Measurements from ENCODE around the gene DSCAM.
A peak's percentile ranks its signal among the peaks of the same experiment; 100 is the strongest.

The DSCAM gene

DNA sequence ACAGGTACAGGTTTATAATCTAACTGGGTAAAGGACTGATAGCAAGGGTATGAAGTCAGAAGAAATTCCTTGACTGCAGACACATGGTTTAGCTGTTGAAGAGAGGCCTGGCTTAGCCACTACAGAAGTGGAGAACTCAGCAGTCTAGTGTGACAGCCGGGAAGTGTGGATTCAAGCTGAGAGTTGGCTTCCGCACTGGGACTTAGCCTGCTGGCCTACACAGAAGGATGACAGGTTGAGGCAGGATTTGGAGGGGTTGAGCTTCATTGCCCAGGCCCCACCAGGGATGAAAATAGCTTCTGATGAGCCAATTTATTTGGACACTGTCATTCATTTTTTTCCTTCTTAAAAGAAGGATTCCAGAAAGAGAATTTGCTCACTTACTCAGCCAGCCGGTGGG is 695.3 kb downstream of the DSCAM start:
- no peak for DNase-seq (ENCODE audit: low read depth)
- TF ChIP-seq, protein P1, sequence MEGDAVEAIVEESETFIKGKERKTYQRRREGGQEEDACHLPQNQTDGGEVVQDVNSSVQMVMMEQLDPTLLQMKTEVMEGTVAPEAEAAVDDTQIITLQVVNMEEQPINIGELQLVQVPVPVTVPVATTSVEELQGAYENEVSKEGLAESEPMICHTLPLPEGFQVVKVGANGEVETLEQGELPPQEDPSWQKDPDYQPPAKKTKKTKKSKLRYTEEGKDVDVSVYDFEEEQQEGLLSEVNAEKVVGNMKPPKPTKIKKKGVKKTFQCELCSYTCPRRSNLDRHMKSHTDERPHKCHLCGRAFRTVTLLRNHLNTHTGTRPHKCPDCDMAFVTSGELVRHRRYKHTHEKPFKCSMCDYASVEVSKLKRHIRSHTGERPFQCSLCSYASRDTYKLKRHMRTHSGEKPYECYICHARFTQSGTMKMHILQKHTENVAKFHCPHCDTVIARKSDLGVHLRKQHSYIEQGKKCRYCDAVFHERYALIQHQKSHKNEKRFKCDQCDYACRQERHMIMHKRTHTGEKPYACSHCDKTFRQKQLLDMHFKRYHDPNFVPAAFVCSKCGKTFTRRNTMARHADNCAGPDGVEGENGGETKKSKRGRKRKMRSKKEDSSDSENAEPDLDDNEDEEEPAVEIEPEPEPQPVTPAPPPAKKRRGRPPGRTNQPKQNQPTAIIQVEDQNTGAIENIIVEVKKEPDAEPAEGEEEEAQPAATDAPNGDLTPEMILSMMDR (IDR thresholded peaks at IDR 0.05; ENCODE audit: low read length, missing control alignments), result no peak
- no peak overlapping the region for H3K4me3 ChIP-seq (replicated peaks; ENCODE audit: low read depth, low read length)

DNA sequence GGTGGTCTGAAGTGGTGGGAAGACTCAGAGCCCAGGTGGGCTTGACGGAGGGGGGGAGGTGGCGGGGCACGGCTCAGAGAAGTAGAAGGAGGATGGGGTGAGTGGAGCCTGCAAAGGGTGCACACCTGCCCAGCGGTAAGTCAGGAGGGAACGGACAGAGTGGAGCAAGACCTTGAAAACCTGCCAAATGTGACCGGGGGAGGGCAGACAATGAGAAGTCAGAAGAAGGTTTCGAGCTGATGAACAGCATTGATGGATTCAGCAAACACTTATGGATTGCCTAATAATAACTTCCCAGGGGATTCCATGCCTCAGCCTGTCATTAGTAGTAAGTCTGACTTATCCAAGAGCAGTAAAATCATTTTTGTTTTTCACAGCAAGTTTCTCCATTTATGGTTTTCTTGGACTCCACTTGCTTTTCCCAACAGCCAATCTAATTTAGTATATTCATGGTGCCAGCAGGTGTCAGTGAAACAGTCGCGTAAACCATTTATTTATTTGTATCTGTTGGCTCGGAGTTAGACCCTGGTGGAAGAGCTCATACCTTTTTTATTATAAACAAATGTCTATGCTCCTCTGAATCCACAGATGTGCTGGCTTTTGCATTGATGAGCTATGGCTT is 700.6 kb downstream of the DSCAM start:
- H3K4me3 ChIP-seq (replicated peaks; ENCODE audit: low read depth, low read length), result no peak overlapping the region
- TF ChIP-seq, protein P1 (IDR thresholded peaks at IDR 0.05; ENCODE audit: low read length, missing control alignments), result no peak
- no peak for DNase-seq (ENCODE audit: low read depth)

GRCh38 chr21:40143822-40144525 is 703.0 kb downstream of the DSCAM start:
- TF ChIP-seq, protein P1 (IDR thresholded peaks at IDR 0.05; ENCODE audit: low read length, missing control alignments), result peak; percentile 46
- DNase-seq (ENCODE audit: low read depth), result peak; percentile 45
- H3K4me3 ChIP-seq (replicated peaks; ENCODE audit: low read depth, low read length), result no peak overlapping the region

DNA sequence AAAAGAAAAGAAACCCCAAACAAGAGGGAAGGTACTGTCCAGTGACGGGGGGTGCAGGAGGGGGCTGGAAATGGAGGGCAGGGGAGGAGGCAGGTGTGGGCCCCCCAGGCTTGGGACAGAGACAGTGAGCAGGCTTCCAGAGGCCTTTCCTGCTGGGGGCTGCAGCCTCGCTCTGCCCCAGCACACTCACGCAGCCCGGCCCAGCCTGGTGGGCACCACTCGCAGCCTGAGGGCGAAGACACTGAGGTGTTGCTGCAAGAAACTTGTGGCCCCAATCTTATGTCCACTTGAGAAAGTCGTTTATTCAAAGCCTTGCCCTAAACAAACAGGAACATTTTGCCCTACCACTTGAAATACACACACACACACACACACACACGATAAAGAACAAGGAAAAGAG is 705.3 kb downstream of the DSCAM start:
- TF ChIP-seq, protein P1 (IDR thresholded peaks at IDR 0.05; ENCODE audit: low read length, missing control alignments), result no peak

GRCh38 chr21:40140675-40141074 is 706.3 kb downstream of the DSCAM start:
- DNase-seq (ENCODE audit: low read depth), result no peak
- TF ChIP-seq, protein P1 (IDR thresholded peaks at IDR 0.05; ENCODE audit: low read length, missing control alignments), result no peak
- no peak overlapping the region for H3K4me3 ChIP-seq (replicated peaks; ENCODE audit: low read depth, low read length)

More for the DNA sequence above, 705.3 kb downstream of the DSCAM start:
- no peak overlapping the region for H3K4me3 ChIP-seq (replicated peaks; ENCODE audit: low read depth, low read length)
- DNase-seq (ENCODE audit: low read depth), result no peak

DNA sequence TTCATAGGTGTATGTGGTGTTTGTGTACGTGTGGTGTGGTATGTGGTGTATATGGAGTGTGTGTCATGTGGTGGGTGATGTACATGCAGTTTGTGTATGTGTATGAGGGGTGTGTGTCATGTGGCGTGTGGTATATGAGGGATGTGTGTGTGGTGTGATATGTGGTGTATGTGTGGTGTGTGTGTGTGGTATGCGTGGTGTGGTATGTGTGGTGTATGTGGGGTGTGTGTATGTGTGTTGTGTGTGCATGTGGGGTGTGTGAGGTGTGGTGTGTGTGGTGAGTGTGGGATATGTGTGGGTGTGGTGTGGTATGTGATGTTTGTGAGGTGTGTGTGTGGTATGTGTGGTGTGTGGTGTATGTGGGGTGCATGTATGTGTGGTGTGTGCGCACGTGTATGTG is 707.3 kb downstream of the DSCAM start:
- no peak for DNase-seq (ENCODE audit: low read depth)
- TF ChIP-seq, protein P1 (IDR thresholded peaks at IDR 0.05; ENCODE audit: low read length, missing control alignments), result no peak
- no peak overlapping the region for H3K4me3 ChIP-seq (replicated peaks; ENCODE audit: low read depth, low read length)
